Loucy (cell line): ENCODE data around the gene PTGDS.

Source experiments
- EZH2phosphoT487 ChIP-seq: fragments of 200-600 bp; IDR thresholded peaks from 2 replicates; pipeline ENCODE4 v1.6.1; 2018; ENCODE audit warnings: antibody characterized with exemption, mild to moderate bottlenecking, moderate library complexity, borderline replicate concordance
- TF ChIP-seq, protein P1 (sequence below): fragments of 200-600 bp; sonication (generic); conservative IDR thresholded peaks from 2 replicates; pipeline ENCODE4 v1.5.1; 2014; ENCODE audit warnings: mild to moderate bottlenecking, antibody characterized with exemption, low read length

- TF ChIP-seq, protein P1, sequence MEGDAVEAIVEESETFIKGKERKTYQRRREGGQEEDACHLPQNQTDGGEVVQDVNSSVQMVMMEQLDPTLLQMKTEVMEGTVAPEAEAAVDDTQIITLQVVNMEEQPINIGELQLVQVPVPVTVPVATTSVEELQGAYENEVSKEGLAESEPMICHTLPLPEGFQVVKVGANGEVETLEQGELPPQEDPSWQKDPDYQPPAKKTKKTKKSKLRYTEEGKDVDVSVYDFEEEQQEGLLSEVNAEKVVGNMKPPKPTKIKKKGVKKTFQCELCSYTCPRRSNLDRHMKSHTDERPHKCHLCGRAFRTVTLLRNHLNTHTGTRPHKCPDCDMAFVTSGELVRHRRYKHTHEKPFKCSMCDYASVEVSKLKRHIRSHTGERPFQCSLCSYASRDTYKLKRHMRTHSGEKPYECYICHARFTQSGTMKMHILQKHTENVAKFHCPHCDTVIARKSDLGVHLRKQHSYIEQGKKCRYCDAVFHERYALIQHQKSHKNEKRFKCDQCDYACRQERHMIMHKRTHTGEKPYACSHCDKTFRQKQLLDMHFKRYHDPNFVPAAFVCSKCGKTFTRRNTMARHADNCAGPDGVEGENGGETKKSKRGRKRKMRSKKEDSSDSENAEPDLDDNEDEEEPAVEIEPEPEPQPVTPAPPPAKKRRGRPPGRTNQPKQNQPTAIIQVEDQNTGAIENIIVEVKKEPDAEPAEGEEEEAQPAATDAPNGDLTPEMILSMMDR, result no peak
- no peak for TF ChIP-seq EZH2phosphoT487
Observed at GRCh38 chr9:136996361-136997292, 19.3 kb downstream of the PTGDS start, which contains the start of gene CLIC3.
